HepG2 (cell line): Measurements from ENCODE around the gene ADAMTS4. TPM values are rescaled to one million over a fixed set of nuclear protein-coding genes. Genes with fewer than 3 reads are reported as not detected.

Experiments
- ATAC-seq: fragments of 200-7000 bp; cut with Tn5 transposase; 3 replicates; pipeline ENCODE4 v1.9.1; 2020; ENCODE audit warnings: mild to moderate bottlenecking, moderate library complexity
- BruUV-seq: library from RNA; stranded (reverse); fragments of 400-500 nt; replicated peaks from 2 replicates; lab custom pipeline; 2021; lab: Mats Ljungman, UMichigan
- CTCF ChIA-PET: fragments of 300-600 bp; formaldehyde crosslinking; extraction: SDS; loops from one replicate; lab custom pipeline; 2021; ENCODE audit warnings: low total read pairs, inconsistent platforms, low intra/inter-chr PET ratio; lab: Yijun Ruan, JAX
- POLR2A ChIA-PET: fragments of 350-600 bp; sonication (Branson Sonifier 250); formaldehyde crosslinking; loops from one replicate; lab custom pipeline; 2020; ENCODE audit warnings: antibody characterized with exemption, inconsistent platforms; lab: Yijun Ruan, JAX
- DNase-seq: peaks from one replicate; pipeline ENCODE4 v3.0.0-alpha.2; 2015; ENCODE audit warnings: low spot score
- FAIRE-seq: peaks from 3 replicates; lab custom pipeline; 2011; peaks lifted over from hg19 to GRCh38; lab: Jason Lieb, UNC
- H2AFZ ChIP-seq: one replicate; pipeline ENCODE4 v1.6.1; 2011; ENCODE audit warnings: low read length, inconsistent platforms
- H3K27ac ChIP-seq: fragments of 300-600 bp; 3 replicates; pipeline ENCODE4 v1.8.0; 2011; ENCODE audit warnings: mixed run types, mild to moderate bottlenecking, mixed read lengths, low read length, inconsistent platforms; ENCODE audit not compliant: insufficient read depth; ENCODE audit errors: extremely low read length
- H3K27me3 ChIP-seq, 2 experiments: fragments of 200-600 bp in 1 of 2; 2 replicates in 1 of 2; 3 replicates in 1 of 2; pipeline versions ENCODE4 v1.6.0 to v1.8.0; 2011; ENCODE audit warnings: low read length in 2 of 2, mild to moderate bottlenecking in 2 of 2, moderate library complexity in 2 of 2, inconsistent platforms in 1 of 2; ENCODE audit not compliant: insufficient read depth in 2 of 2, control insufficient read depth in 1 of 2
- H3K36me3 ChIP-seq, 2 experiments: fragments of 200-600 bp in 1 of 2; replicated peaks in 1 of 2; 2 replicates in 1 of 2; 3 replicates in 1 of 2; pipeline versions ENCODE4 v1.5.1 to v1.8.0; 2011; ENCODE audit warnings: low read length in 2 of 2, inconsistent platforms in 1 of 2; ENCODE audit not compliant: insufficient read depth in 2 of 2, control insufficient read depth in 1 of 2
- H3K4me1 ChIP-seq: 2 replicates; pipeline ENCODE4 v1.5.1; 2012; ENCODE audit warnings: low read length, inconsistent platforms; ENCODE audit not compliant: insufficient read depth
- H3K4me2 ChIP-seq: 2 replicates; pipeline ENCODE4 v1.6.0; 2011; ENCODE audit warnings: low read depth, low read length, inconsistent platforms
- H3K4me3 ChIP-seq, 3 experiments: fragments of 200-600 bp in 1 of 3; sonication (generic), shearing (Covaris generic) in 1 of 3; replicated peaks in 1 of 3; 2 replicates each; pipeline ENCODE4 v1.5.1; 2011 to 2016; ENCODE audit warnings: low read length in 3 of 3, inconsistent platforms in 2 of 3, low read depth in 2 of 3, mild to moderate bottlenecking in 2 of 3, control low read depth in 1 of 3, mixed read lengths in 1 of 3; ENCODE audit not compliant: insufficient read depth in 1 of 3
- H3K79me2 ChIP-seq: one replicate; pipeline ENCODE4 v1.6.1; 2011; ENCODE audit warnings: low read length, inconsistent platforms; ENCODE audit not compliant: insufficient read depth
- H3K9ac ChIP-seq: 2 replicates; pipeline ENCODE4 v1.6.0; 2011; ENCODE audit warnings: mild to moderate bottlenecking, low read depth, low read length, inconsistent platforms; ENCODE audit not compliant: insufficient read depth
- H3K9me3 ChIP-seq: 2 replicates; pipeline ENCODE4 v1.5.1; 2012; ENCODE audit warnings: mild to moderate bottlenecking, low read length
- H4K20me1 ChIP-seq: 2 replicates; pipeline ENCODE4 v1.6.0; 2011; ENCODE audit warnings: inconsistent platforms, mild to moderate bottlenecking, low read length, moderate library complexity; ENCODE audit not compliant: insufficient read depth
- AGO2 ChIP-seq: fragments of 200-400 bp; formaldehyde crosslinking; optimal IDR thresholded peaks from 2 replicates; pipeline ENCODE3; 2017; ENCODE audit warnings: mild to moderate bottlenecking, low read depth, low read length, moderate library complexity
- ELF4 ChIP-seq: sonication (generic); formaldehyde crosslinking; IDR thresholded peaks from 2 replicates; pipeline ENCODE4 v1.5.0; 2020; ENCODE audit warnings: missing genetic modification reagents, mild to moderate bottlenecking, moderate library complexity, borderline replicate concordance
- ESRRA ChIP-seq: sonication (generic); formaldehyde crosslinking; IDR thresholded peaks from 2 replicates; pipeline ENCODE4 v1.5.1; 2020; ENCODE audit warnings: mild to moderate bottlenecking, low read depth, missing genetic modification reagents
- FOXC1 ChIP-seq: sonication (generic); formaldehyde crosslinking; IDR thresholded peaks from 2 replicates; pipeline ENCODE4 v1.8.0; 2022; ENCODE audit warnings: mild to moderate bottlenecking, missing genetic modification reagents, borderline replicate concordance
- GZF1 ChIP-seq: sonication (generic); formaldehyde crosslinking; IDR thresholded peaks from 2 replicates; pipeline ENCODE4 v1.5.1; 2020; ENCODE audit warnings: mild to moderate bottlenecking, missing genetic modification reagents
- HHEX ChIP-seq: IDR thresholded peaks from 2 replicates; pipeline ENCODE4 v1.6.1; 2016; ENCODE audit warnings: control low read depth
- IRX3 ChIP-seq: sonication (generic); formaldehyde crosslinking; IDR thresholded peaks from 2 replicates; pipeline ENCODE4 v1.8.1; 2023; ENCODE audit warnings: mild to moderate bottlenecking, low read depth, missing genetic modification reagents, borderline replicate concordance
- MBNL3 ChIP-seq: fragments of 250-450 bp; sonication (Bioruptor Pico); conservative IDR thresholded peaks from 2 replicates; pipeline ENCODE4 v1.8.0; 2022; ENCODE audit warnings: mild to moderate bottlenecking, inconsistent platforms
- MTF1 ChIP-seq: sonication (generic); formaldehyde crosslinking; IDR thresholded peaks from 2 replicates; pipeline ENCODE4 v1.5.0; 2020; ENCODE audit warnings: missing genetic modification reagents
- NPAS2 ChIP-seq: sonication (generic); formaldehyde crosslinking; IDR thresholded peaks from 2 replicates; pipeline ENCODE4 v1.8.0; 2022; ENCODE audit warnings: mild to moderate bottlenecking, missing genetic modification reagents, borderline replicate concordance
- TP53 ChIP-seq: sonication (generic); formaldehyde crosslinking; conservative IDR thresholded peaks from 2 replicates; pipeline ENCODE4 v1.4.0; 2020; ENCODE audit warnings: missing genetic modification reagents
- ZMAT3 ChIP-seq: sonication (generic); formaldehyde crosslinking; conservative IDR thresholded peaks from 2 replicates; pipeline ENCODE4 v1.7.0; 2021; ENCODE audit warnings: missing genetic modification reagents
- ZNF335 ChIP-seq: sonication (generic); formaldehyde crosslinking; IDR thresholded peaks from 2 replicates; pipeline ENCODE4 v1.4.0; 2020; ENCODE audit warnings: missing genetic modification reagents
- ZNF367 ChIP-seq: sonication (generic); formaldehyde crosslinking; IDR thresholded peaks from 2 replicates; pipeline ENCODE4 v1.4.0; 2020; ENCODE audit warnings: missing genetic modification reagents, borderline replicate concordance
- ZNF543 ChIP-seq: sonication (generic); formaldehyde crosslinking; IDR thresholded peaks from 2 replicates; pipeline ENCODE4 v1.4.0; 2020; ENCODE audit warnings: mild to moderate bottlenecking, missing genetic modification reagents
- ZNF674 ChIP-seq: sonication (generic); formaldehyde crosslinking; IDR thresholded peaks from 2 replicates; pipeline ENCODE4 v1.5.0; 2020; ENCODE audit warnings: low read depth, mild to moderate bottlenecking, missing genetic modification reagents
- ZNF747 ChIP-seq: sonication (generic); formaldehyde crosslinking; IDR thresholded peaks from 2 replicates; pipeline ENCODE4 v1.8.1; 2023; ENCODE audit warnings: missing genetic modification reagents, mild to moderate bottlenecking, borderline replicate concordance
- ZNF75D ChIP-seq: sonication (generic); formaldehyde crosslinking; IDR thresholded peaks from 2 replicates; pipeline ENCODE4 v1.8.1; 2023; ENCODE audit warnings: missing genetic modification reagents, mild to moderate bottlenecking, borderline replicate concordance
- ZNF891 ChIP-seq: sonication (generic); formaldehyde crosslinking; IDR thresholded peaks from 2 replicates; pipeline ENCODE4 v1.5.0; 2020; ENCODE audit warnings: mild to moderate bottlenecking, missing genetic modification reagents
- WGBS: methylation state at CpG from one replicate; pipeline ENCODE4 v1.1.6; 2017; ENCODE audit warnings: low lambda C conversion rate; 5-methylcytosine and 5-hydroxymethylcytosine counted together
- in situ Hi-C: cut with HindIII; loops from 2 replicates; pipeline ENCODE4 v1.10.0; 2017; ENCODE audit warnings: low pct_unique_long_range_greater_than_20kb; ENCODE audit not compliant: extremely low pct_ligation_motif_present
- intact Hi-C: fragments of 100-400 bp; cut with micrococcal nuclease; formaldehyde crosslinking; loops from one replicate; pipeline ENCODE4 v1.10.0; 2022; ENCODE audit not compliant: unreplicated experiment
- polyA plus RNA-seq, 8 experiments: library from polyadenylated mRNA; depleted of rRNA in 3 of 8; stranded (reverse) in 7 of 8; unstranded in 1 of 8; fragments of >200 nt; fragmentation: Illumina TruSeq in 4 of 8; extraction: Trizol in 4 of 8; gene quantifications; 2 replicates each; pipeline versions ENCODE4 v1.2.1 to v1.2.3, GENCODE V29; 2011 to 2016; ENCODE audit warnings: low read depth in 4 of 8, missing spikeins in 1 of 8, mixed read lengths in 1 of 8; ENCODE audit not compliant: insufficient read depth in 1 of 8
- total RNA-seq, 5 experiments: library from RNA; depleted of rRNA; stranded (reverse); fragments of >200 nt; fragmentation: Illumina TruSeq; extraction: Trizol; gene quantifications; 2 replicates each; pipeline ENCODE4 v1.2.3, GENCODE V29; 2016; ENCODE audit warnings: low read depth in 1 of 5
- TF ChIP-seq, protein P1 (sequence below): sonication (generic); formaldehyde crosslinking; IDR thresholded peaks from 2 replicates; pipeline ENCODE4 v1.5.1; 2020; ENCODE audit warnings: mild to moderate bottlenecking, moderate library complexity, missing genetic modification reagents
- TF ChIP-seq, protein P2 (sequence below): sonication (generic); formaldehyde crosslinking; IDR thresholded peaks from 2 replicates; pipeline ENCODE4 v1.5.1; 2020; ENCODE audit warnings: missing genetic modification reagents, mild to moderate bottlenecking, borderline replicate concordance

Gene ADAMTS4
- total and polyA plus RNA-seq, 2 of the 13 experiments (the other 11 are each of a cell fraction or from before 2014, with no cell fraction given): 0.51 to 1.7 TPM

DNA sequence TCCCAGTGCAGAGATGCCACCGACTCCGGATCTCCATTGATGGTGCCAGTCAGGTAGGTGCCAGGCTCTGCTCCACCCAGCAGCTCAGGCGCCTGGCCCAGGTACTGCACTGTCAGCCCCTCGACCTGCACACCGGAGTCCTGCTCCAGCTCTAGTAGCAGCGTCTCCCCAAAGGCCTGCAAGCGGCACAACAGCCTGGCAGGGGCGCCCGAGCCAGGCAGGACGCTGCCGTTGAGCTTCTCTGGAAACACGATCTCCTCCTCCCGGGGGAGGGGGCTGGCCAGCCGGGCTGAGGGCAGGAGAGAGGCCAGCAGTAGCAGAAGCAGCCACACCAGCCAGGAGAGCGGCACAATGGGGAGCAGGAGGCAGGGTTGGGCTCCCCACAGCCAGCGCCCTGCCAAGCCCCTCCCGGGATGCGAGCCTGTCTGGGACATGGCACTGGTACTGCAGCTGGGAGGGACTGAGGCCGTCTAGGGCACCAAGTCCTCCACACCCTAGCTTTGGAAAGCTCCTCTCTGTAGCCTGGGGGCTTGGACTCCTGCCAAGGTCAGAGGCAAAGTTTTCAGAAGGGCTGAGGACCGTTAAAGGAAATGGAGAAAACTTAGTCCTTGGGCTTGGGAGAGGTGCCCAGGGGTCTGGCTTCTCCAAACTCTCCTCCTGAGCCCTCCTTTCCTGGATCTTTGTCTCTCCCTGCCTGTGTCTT, 509 bp downstream of the ADAMTS4 start:
- Histone ChIP-seq H3K27me3 (no peaks in the 10 kb centered on the region; a peak in 1 of 5 replicates), H3K27ac (no peak overlapping the region), H2AFZ (no peak overlapping the region), H3K4me2 (peak overlapping the region; percentile 98), H3K9ac (peak overlapping the region; percentile 56), H3K4me3 (peak overlapping the region; percentile 54 to 85 (median 56)), H3K79me2 (peaks cover 9% of the 10 kb centered on the region), H4K20me1 (no peaks in the 10 kb centered on the region), H3K9me3 (no peaks in the 10 kb centered on the region), H3K36me3 (peaks cover 0 to 2% of the 10 kb centered on the region in 2 experiments; a peak in 1 of 5 replicates), H3K4me1 (peaks cover 68% of the 10 kb centered on the region)
- DNase-seq: peak; percentile 56
- in situ Hi-C loops: loop anchor here (5.0 kb wide), 1 partner anchor 184 kb away; no protein-coding TSS in a partner anchor
- WGBS: 2% methylated on average over 7 of the region's 20 CpGs
- intact Hi-C loops: loop anchor here (1.0 kb wide), 1 partner anchor 27 kb away; no protein-coding TSS in a partner anchor
- FAIRE-seq: no peak
- peak; percentile 60 for ATAC-seq
- POLR2A ChIA-PET: interaction anchor here (0.9 to 3.5 kb wide), 13 partner anchors 18 to 202 kb away, joined by 3 to 44 read pairs (median 4); partner anchors contain the start of genes APOA2, B4GALT3, CFAP126 and PPOX
- CTCF ChIA-PET: no interaction called here
- no TSS peak for BruUV-seq
- TF ChIP-seq ZNF335 (CRISPR knock-in tag) (no peak), AGO2 (peak; percentile 78), NPAS2 (no peak), TP53 (CRISPR knock-in tag) (no peak), ZNF75D (no peak), ZNF674 (no peak), ZNF367 (no peak), GZF1 (CRISPR knock-in tag) (no peak), ESRRA (CRISPR knock-in tag) (no peak), HHEX (CRISPR knock-in tag) (no peak), MTF1 (no peak), ZNF543 (CRISPR knock-in tag) (no peak), FOXC1 (no peak), ZMAT3 (CRISPR knock-in tag) (0 out of 2 replicates have a peak, but pooled peaks have one; percentile 28), ZNF747 (CRISPR knock-in tag) (no peak), ELF4 (CRISPR knock-in tag) (no peak), IRX3 (CRISPR knock-in tag) (no peak), ZNF891 (CRISPR knock-in tag) (peak; percentile 50; the same call in 1 of the 2 replicates), MBNL3 (CRISPR knock-in tag) (no peak)
- TF ChIP-seq, protein P1, sequence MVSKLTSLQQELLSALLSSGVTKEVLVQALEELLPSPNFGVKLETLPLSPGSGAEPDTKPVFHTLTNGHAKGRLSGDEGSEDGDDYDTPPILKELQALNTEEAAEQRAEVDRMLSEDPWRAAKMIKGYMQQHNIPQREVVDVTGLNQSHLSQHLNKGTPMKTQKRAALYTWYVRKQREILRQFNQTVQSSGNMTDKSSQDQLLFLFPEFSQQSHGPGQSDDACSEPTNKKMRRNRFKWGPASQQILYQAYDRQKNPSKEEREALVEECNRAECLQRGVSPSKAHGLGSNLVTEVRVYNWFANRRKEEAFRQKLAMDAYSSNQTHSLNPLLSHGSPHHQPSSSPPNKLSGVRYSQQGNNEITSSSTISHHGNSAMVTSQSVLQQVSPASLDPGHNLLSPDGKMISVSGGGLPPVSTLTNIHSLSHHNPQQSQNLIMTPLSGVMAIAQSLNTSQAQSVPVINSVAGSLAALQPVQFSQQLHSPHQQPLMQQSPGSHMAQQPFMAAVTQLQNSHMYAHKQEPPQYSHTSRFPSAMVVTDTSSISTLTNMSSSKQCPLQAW: peak; percentile 58; the same call in 1 of the 2 replicates
- TF ChIP-seq, protein P2, sequence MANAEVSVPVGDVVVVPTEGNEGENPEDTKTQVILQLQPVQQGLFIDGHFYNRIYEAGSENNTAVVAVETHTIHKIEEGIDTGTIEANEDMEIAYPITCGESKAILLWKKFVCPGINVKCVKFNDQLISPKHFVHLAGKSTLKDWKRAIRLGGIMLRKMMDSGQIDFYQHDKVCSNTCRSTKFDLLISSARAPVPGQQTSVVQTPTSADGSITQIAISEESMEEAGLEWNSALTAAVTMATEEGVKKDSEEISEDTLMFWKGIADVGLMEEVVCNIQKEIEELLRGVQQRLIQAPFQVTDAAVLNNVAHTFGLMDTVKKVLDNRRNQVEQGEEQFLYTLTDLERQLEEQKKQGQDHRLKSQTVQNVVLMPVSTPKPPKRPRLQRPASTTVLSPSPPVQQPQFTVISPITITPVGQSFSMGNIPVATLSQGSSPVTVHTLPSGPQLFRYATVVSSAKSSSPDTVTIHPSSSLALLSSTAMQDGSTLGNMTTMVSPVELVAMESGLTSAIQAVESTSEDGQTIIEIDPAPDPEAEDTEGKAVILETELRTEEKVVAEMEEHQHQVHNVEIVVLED (CRISPR knock-in tag): peak; percentile 39; the same call in 1 of the 2 replicates
